ENCODE measurements around the gene MOBP.

MOBP gene

GRCh38 chr3:39529577-39529976, 62.1 kb downstream of the MOBP start:
- no peak for DNase-seq (ENCODE audit: low read depth)
- no peak overlapping the region for H3K4me3 ChIP-seq (ENCODE audit: low read depth, low read length)
- TF ChIP-seq MAX (IDR thresholded peaks at IDR 0.05; ENCODE audit: low read depth, low read length) (no peak), CTCF (IDR thresholded peaks at IDR 0.05; ENCODE audit: low read depth, low read length) (no peak), POLR2A (IDR thresholded peaks at IDR 0.05; ENCODE audit: extremely low read depth, insufficient read length) (no peak), MYC (IDR thresholded peaks at IDR 0.05; ENCODE audit: low read depth, low read length) (no peak)

- H3K4me3 ChIP-seq (ENCODE audit: low read depth, low read length): no peak overlapping the region
- DNase-seq (ENCODE audit: low read depth): no peak
- TF ChIP-seq MAX (IDR thresholded peaks at IDR 0.05; ENCODE audit: low read depth, low read length): no peak
- TF ChIP-seq CTCF (IDR thresholded peaks at IDR 0.05; ENCODE audit: low read depth, low read length): no peak
- no peak for TF ChIP-seq MYC (IDR thresholded peaks at IDR 0.05; ENCODE audit: low read depth, low read length)
- no peak for TF ChIP-seq POLR2A (IDR thresholded peaks at IDR 0.05; ENCODE audit: extremely low read depth, insufficient read length)
Observed at GRCh38 chr3:39531066-39531465, 63.6 kb downstream of the MOBP start.

- TF ChIP-seq CTCF (IDR thresholded peaks at IDR 0.05; ENCODE audit: low read depth, low read length) (no peak), MYC (IDR thresholded peaks at IDR 0.05; ENCODE audit: low read depth, low read length) (no peak), POLR2A (IDR thresholded peaks at IDR 0.05; ENCODE audit: extremely low read depth, insufficient read length) (no peak), MAX (IDR thresholded peaks at IDR 0.05; ENCODE audit: low read depth, low read length) (no peak)
- DNase-seq (ENCODE audit: low read depth): peak; percentile 4
Observed at GRCh38 chr3:39531665-39532064, 64.2 kb downstream of the MOBP start.

GRCh38 chr3:39532777-39533176, 65.3 kb downstream of the MOBP start:
- no peak for DNase-seq (ENCODE audit: low read depth)
- TF ChIP-seq POLR2A (IDR thresholded peaks at IDR 0.05; ENCODE audit: extremely low read depth, insufficient read length) (no peak), MYC (IDR thresholded peaks at IDR 0.05; ENCODE audit: low read depth, low read length) (no peak), CTCF (IDR thresholded peaks at IDR 0.05; ENCODE audit: low read depth, low read length) (no peak), MAX (IDR thresholded peaks at IDR 0.05; ENCODE audit: low read depth, low read length) (no peak)

More at GRCh38 chr3:39531665-39532064, 64.2 kb downstream of the MOBP start:
- no peak overlapping the region for H3K4me3 ChIP-seq (ENCODE audit: low read depth, low read length)

GRCh38 chr3:39533226-39533625, 65.7 kb downstream of the MOBP start:
- no peak for DNase-seq (ENCODE audit: low read depth)
- no peak overlapping the region for H3K4me3 ChIP-seq (ENCODE audit: low read depth, low read length)
- TF ChIP-seq POLR2A (IDR thresholded peaks at IDR 0.05; ENCODE audit: extremely low read depth, insufficient read length) (no peak), CTCF (IDR thresholded peaks at IDR 0.05; ENCODE audit: low read depth, low read length) (no peak), MYC (IDR thresholded peaks at IDR 0.05; ENCODE audit: low read depth, low read length) (no peak), MAX (IDR thresholded peaks at IDR 0.05; ENCODE audit: low read depth, low read length) (no peak)

More at GRCh38 chr3:39532777-39533176, 65.3 kb downstream of the MOBP start:
- no peak overlapping the region for H3K4me3 ChIP-seq (ENCODE audit: low read depth, low read length)

Data from NB4 (cell line).